GM12864 (cell line): Measurements from ENCODE around the gene ITPR1.
A peak's percentile ranks its signal among the peaks of the same experiment; 100 is the strongest.

ENCODE experiments used
- DNase-seq: peaks from one replicate; pipeline ENCODE4 v3.0.0-alpha.2; 2011; ENCODE audit warnings: low read depth
- H3K4me3 ChIP-seq: 2 replicates; pipeline ENCODE4 v1.5.1; 2011; ENCODE audit warnings: mild to moderate bottlenecking, low read depth, low read length, control low read depth
- TF ChIP-seq, protein P1 (sequence below): IDR thresholded peaks from 2 replicates; pipeline ENCODE4 v1.5.1; 2011; ENCODE audit warnings: low read depth, mild to moderate bottlenecking, moderate library complexity, low read length, control low read depth, inconsistent platforms; ENCODE audit errors: missing control alignments

Gene ITPR1

DNA sequence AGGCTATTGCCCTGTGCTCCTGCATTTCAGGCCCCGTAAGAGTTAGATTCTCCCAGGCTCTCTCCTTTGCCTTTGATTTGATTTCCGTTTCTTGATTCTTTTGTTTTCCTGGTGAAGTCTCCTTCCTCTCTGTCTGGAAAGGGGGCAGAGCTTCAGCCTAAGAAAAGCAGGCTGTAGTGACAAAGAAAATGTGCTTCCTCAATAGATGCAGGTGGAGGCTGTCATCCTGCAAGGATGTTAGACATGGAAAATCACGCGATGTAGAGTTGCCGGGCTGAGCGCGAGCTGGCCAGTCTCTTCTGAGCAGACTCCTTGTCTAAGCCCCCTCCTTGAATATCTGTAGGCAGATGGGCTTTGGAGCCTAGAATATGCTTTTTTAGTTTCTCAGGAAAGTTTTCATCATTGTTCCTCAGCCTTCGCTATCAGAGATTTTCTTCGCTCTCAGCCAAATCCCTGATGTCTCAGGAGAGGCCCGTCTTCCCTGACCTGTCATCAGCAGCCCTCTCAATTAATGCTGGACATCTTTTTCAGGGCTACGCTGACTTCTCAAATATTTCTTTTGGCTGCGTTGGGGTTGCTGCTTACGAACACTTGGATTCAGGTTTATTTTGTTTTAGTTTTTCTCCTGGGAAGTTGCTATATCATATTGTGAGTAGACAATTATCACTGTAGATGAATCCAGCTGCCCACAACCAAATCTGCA is 163.6 kb downstream of the ITPR1 start:
- DNase-seq, result no peak
- TF ChIP-seq, protein P1, sequence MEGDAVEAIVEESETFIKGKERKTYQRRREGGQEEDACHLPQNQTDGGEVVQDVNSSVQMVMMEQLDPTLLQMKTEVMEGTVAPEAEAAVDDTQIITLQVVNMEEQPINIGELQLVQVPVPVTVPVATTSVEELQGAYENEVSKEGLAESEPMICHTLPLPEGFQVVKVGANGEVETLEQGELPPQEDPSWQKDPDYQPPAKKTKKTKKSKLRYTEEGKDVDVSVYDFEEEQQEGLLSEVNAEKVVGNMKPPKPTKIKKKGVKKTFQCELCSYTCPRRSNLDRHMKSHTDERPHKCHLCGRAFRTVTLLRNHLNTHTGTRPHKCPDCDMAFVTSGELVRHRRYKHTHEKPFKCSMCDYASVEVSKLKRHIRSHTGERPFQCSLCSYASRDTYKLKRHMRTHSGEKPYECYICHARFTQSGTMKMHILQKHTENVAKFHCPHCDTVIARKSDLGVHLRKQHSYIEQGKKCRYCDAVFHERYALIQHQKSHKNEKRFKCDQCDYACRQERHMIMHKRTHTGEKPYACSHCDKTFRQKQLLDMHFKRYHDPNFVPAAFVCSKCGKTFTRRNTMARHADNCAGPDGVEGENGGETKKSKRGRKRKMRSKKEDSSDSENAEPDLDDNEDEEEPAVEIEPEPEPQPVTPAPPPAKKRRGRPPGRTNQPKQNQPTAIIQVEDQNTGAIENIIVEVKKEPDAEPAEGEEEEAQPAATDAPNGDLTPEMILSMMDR, result no peak

DNA sequence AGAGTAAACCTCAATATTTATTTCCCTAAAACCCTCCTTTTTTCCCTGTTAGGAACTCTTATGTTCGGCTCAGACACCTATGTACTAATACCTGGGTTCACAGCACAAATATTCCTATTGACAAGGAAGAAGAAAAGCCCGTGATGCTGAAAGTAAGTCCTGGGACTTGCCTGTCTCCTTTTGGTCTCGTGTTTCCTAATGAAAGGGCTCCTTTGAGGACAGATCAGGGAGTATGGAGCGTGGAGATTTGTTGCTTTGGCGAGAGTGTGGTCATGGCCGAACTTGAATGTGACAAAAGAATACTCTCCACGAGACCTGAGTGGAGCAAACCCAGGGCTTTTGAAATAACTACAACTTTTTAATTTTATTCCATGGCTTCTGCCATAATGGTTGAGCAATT is 167.8 kb downstream of the ITPR1 start:
- DNase-seq, result no peak
- TF ChIP-seq, protein P1, result no peak
- no peak overlapping the region for H3K4me3 ChIP-seq

More for the DNA sequence above, 163.6 kb downstream of the ITPR1 start:
- no peak overlapping the region for H3K4me3 ChIP-seq

DNA sequence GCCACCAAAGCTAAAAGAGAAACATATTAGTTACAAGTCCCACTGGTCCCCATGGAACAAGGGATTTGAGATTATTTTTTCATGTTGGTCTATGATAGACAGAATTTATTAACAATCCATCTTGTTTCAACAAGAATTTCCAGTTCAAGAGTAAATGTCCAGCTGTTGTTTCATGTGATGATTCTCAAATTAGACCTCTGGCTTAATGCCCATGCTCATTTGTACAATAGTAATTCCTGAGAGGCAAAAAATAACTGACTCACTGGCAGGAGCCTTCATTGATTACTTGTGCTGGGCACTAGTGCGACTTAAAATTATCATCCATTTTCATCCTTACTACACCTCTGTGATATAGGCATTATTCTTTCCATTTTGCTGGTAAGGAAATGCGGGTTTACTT is 171.3 kb downstream of the ITPR1 start:
- TF ChIP-seq, protein P1, result no peak
- no peak for DNase-seq

DNA sequence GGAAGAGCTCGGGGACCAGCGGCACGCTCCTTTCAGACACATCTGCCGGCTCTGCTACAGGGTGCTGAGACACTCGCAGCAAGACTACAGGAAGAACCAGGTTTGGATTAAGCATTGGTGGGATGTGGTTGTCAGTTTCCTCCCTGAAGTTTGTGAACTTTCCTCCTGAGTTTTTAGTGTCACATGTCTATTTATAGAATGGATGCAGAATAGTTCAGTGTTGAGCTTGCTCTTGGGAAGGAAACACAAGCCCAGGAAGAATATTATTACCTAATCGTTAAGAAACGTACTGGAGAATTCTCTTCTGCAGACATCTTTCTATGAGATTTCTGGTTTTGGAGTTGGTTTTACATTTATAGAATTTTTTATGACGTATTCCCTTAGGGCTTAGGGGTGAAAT is 172.0 kb downstream of the ITPR1 start:
- no peak for DNase-seq
- H3K4me3 ChIP-seq, result no peak overlapping the region
- TF ChIP-seq, protein P1, result no peak

More for the DNA sequence above, 171.3 kb downstream of the ITPR1 start:
- H3K4me3 ChIP-seq, result no peak overlapping the region

DNA sequence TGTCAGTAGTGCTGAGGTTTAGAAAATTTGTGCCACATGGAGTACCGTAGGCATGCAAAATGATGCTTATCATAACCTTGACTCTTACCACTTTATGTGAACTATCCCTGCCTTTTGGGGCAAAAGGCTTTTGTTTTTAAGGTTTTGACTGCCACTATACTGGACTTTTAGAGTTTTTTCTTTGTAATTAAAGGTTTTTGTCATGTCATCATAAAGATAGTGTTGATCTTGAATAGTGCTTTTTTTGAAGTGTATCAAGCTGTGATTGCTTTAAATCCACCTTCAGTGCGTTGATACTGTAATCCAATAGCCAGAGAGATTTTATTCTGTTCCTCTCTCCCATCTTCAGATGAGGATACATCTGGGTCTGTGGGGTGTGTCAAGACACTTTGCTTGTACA is 172.9 kb downstream of the ITPR1 start:
- TF ChIP-seq, protein P1, result no peak
- DNase-seq, result no peak
- H3K4me3 ChIP-seq, result no peak overlapping the region

DNA sequence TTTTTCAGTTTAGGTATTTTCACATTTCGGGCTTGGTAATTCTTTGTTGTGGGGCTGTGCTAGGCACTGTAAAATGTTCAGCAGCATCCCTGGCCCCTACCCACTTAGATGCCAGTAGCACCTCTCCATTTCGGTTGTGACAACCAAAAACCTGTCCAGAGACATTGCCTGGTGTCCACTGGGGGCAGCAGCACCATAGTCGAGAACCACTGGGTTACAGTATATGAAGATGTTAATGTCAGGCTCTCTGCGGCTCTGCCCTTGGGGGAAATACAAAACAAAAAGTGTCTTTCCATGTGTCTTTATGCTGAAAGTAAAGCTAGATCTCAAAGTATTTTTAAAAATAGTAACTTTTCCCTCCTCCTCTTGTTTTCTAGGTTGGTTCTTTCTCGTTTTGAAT is 177.2 kb downstream of the ITPR1 start:
- TF ChIP-seq, protein P1, result peak; percentile 30
- no peak for DNase-seq
- no peak overlapping the region for H3K4me3 ChIP-seq

DNA sequence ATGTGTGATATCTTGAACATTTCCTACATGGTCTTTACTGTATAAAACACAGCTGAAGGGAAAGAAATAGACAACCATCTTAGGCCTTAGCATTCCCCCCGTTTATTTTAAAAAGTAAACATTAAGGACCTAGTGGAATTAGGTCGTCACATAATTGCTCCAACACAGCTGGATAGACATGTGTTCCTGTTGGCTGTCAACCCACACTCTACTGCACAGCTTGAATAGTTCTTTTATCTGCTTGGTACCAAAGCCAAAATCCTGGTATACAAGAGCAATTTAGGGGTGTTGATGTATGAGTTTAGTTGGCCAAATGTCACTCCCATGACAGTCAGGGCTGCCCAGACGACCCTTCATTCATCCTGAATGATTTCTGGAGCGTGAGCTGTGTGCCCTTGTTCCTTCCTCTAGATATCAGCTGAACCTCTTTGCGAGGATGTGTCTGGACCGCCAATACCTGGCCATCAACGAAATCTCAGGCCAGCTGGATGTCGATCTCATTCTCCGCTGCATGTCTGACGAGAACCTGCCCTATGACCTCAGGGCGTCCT is 179.7 kb downstream of the ITPR1 start:
- no peak overlapping the region for H3K4me3 ChIP-seq
- DNase-seq, result no peak
- TF ChIP-seq, protein P1, result no peak
